GM06990 (cell line): ENCODE results near the gene CLASP1.

Experiments used
- DNase-seq: peaks from one replicate; pipeline ENCODE4 v3.0.0-alpha.2; 2011; ENCODE audit not compliant: insufficient read length; ENCODE audit errors: extremely low read depth
- H3K27me3 ChIP-seq: replicated peaks from 2 replicates; pipeline ENCODE4 v1.6.0; 2011; ENCODE audit warnings: low read length; ENCODE audit not compliant: control insufficient read depth, insufficient read depth
- H3K36me3 ChIP-seq: 2 replicates; pipeline ENCODE4 v1.5.1; 2011; ENCODE audit warnings: low read length; ENCODE audit not compliant: control insufficient read depth, insufficient read depth
- H3K4me3 ChIP-seq: replicated peaks from 2 replicates; pipeline ENCODE4 v1.5.1; 2011; ENCODE audit warnings: low read depth, mild to moderate bottlenecking, control low read depth, low read length
- CTCF ChIP-seq: IDR thresholded peaks from 2 replicates; pipeline ENCODE4 v1.5.1; 2011; ENCODE audit warnings: low read length, control low read depth, mild to moderate bottlenecking, inconsistent platforms; ENCODE audit not compliant: insufficient read depth, poor library complexity, severe bottlenecking

Gene CLASP1

GRCh38 chr2:121529439-121530211 lies 119.6 kb downstream of the CLASP1 start:
- no peak for DNase-seq
- Histone ChIP-seq H3K4me3 (peak overlapping the region; percentile 91), H3K36me3 (peaks cover 4% of the 10 kb centered on the region), H3K27me3 (no peaks in the 10 kb centered on the region)
- no peak for TF ChIP-seq CTCF

- no peaks in the 10 kb centered on the region for H3K27me3 ChIP-seq
- peaks cover 10% of the 10 kb centered on the region for H3K36me3 ChIP-seq
- no peak overlapping the region for H3K4me3 ChIP-seq
- no peak for TF ChIP-seq CTCF
- no peak for DNase-seq
Observed at GRCh38 chr2:121527009-121527682, 122.1 kb downstream of the CLASP1 start.

GRCh38 chr2:121524685-121525425 lies 124.4 kb downstream of the CLASP1 start:
- TF ChIP-seq CTCF: no peak
- Histone ChIP-seq H3K4me3 (no peak overlapping the region), H3K27me3 (no peaks in the 10 kb centered on the region), H3K36me3 (peaks cover 15% of the 10 kb centered on the region)
- DNase-seq: no peak

- no peak for TF ChIP-seq CTCF
- no peaks in the 10 kb centered on the region for H3K27me3 ChIP-seq
- no peak for DNase-seq
- no peak overlapping the region for H3K4me3 ChIP-seq
- peaks cover 19% of the 10 kb centered on the region for H3K36me3 ChIP-seq
Observed at GRCh38 chr2:121521359-121521758, 127.9 kb downstream of the CLASP1 start.

GRCh38 chr2:121520641-121520994 lies 128.6 kb downstream of the CLASP1 start:
- no peak for TF ChIP-seq CTCF
- H3K4me3 ChIP-seq: no peak overlapping the region
- no peak for DNase-seq
- H3K36me3 ChIP-seq: peaks cover 19% of the 10 kb centered on the region
- H3K27me3 ChIP-seq: no peaks in the 10 kb centered on the region
